Trophoblast cell (in vitro differentiated cells and primary cell): ENCODE results near the gene STAC3.
A peak's percentile ranks its signal among the peaks of the same experiment; 100 is the strongest.

Experiments
- DNase-seq, 2 donors: peaks; one replicate each; pipeline ENCODE4 v3.0.0-alpha.2; 2016
- H2AFZ ChIP-seq: 2 replicates; pipeline ENCODE4 v1.6.1; 2013; ENCODE audit warnings: low read length, moderate library complexity, mild to moderate bottlenecking; ENCODE audit not compliant: insufficient read depth, poor library complexity
- H2AK5ac ChIP-seq: 2 replicates; pipeline ENCODE4 v1.6.1; 2013; ENCODE audit warnings: mild to moderate bottlenecking, low read length
- H2BK120ac ChIP-seq: 2 replicates; pipeline ENCODE4 v1.6.1; 2013; ENCODE audit warnings: low read length, mild to moderate bottlenecking, moderate library complexity; ENCODE audit not compliant: insufficient read depth, poor library complexity
- H2BK12ac ChIP-seq: 2 replicates; pipeline ENCODE4 v1.6.1; 2013; ENCODE audit warnings: mild to moderate bottlenecking, low read length, moderate library complexity
- H2BK5ac ChIP-seq: 2 replicates; pipeline ENCODE4 v1.6.1; 2013; ENCODE audit warnings: low read length, low read depth, moderate library complexity, mild to moderate bottlenecking; ENCODE audit not compliant: poor library complexity
- H3K14ac ChIP-seq: 2 replicates; pipeline ENCODE4 v1.6.1; 2013; ENCODE audit warnings: mild to moderate bottlenecking, low read length
- H3K18ac ChIP-seq: 2 replicates; pipeline ENCODE4 v1.6.1; 2013; ENCODE audit warnings: mild to moderate bottlenecking, low read length
- H3K23ac ChIP-seq: 2 replicates; pipeline ENCODE4 v1.6.1; 2013; ENCODE audit warnings: low read length
- H3K27ac ChIP-seq: 2 replicates; pipeline ENCODE4 v1.5.1; 2013; ENCODE audit warnings: low read depth, mild to moderate bottlenecking, inconsistent platforms, low read length, moderate library complexity
- H3K27me3 ChIP-seq: 2 replicates; pipeline ENCODE4 v1.6.1; 2013; ENCODE audit warnings: inconsistent platforms, mild to moderate bottlenecking, low read length, moderate library complexity; ENCODE audit not compliant: insufficient read depth
- H3K36me3 ChIP-seq, 2 experiments: 1 replicate in 1 of 2; 2 replicates in 1 of 2; pipeline ENCODE4 v1.6.1; 2013; ENCODE audit warnings: low read length in 2 of 2, mild to moderate bottlenecking in 2 of 2, moderate library complexity in 1 of 2; ENCODE audit not compliant: insufficient read depth in 2 of 2, control insufficient read depth in 1 of 2
- H3K4ac ChIP-seq: 2 replicates; pipeline ENCODE4 v1.6.1; 2013; ENCODE audit warnings: low read depth, mild to moderate bottlenecking, low read length, moderate library complexity
- H3K4me1 ChIP-seq, 2 experiments: 1 replicate in 1 of 2; 2 replicates in 1 of 2; pipeline ENCODE4 v1.6.1; 2013; ENCODE audit warnings: low read length in 2 of 2, mild to moderate bottlenecking in 2 of 2, moderate library complexity in 1 of 2; ENCODE audit not compliant: insufficient read depth in 2 of 2, control insufficient read depth in 1 of 2
- H3K4me2 ChIP-seq: 2 replicates; pipeline ENCODE4 v1.6.1; 2013; ENCODE audit warnings: inconsistent platforms, mild to moderate bottlenecking, low read length, moderate library complexity
- H3K4me3 ChIP-seq: 2 replicates; pipeline ENCODE4 v1.5.1; 2013; ENCODE audit warnings: mild to moderate bottlenecking, low read depth, low read length, inconsistent platforms
- H3K79me1 ChIP-seq: one replicate; pipeline ENCODE4 v1.6.1; 2013; ENCODE audit warnings: low read length
- H3K79me2 ChIP-seq: 2 replicates; pipeline ENCODE4 v1.6.1; 2013; ENCODE audit warnings: low read length, mild to moderate bottlenecking; ENCODE audit not compliant: control insufficient read depth, insufficient read depth, poor library complexity
- H3K9ac ChIP-seq: 2 replicates; pipeline ENCODE4 v1.6.1; 2013; ENCODE audit warnings: mild to moderate bottlenecking, low read length
- H3K9me3 ChIP-seq: 2 replicates; pipeline ENCODE4 v1.6.1; 2013; ENCODE audit warnings: low read depth, mild to moderate bottlenecking, control low read depth, inconsistent platforms, low read length; ENCODE audit not compliant: insufficient read depth
- H4K12ac ChIP-seq: 2 replicates; pipeline ENCODE4 v1.6.1; 2013; ENCODE audit warnings: low read depth, mild to moderate bottlenecking, low read length, moderate library complexity
- H4K8ac ChIP-seq: 2 replicates; pipeline ENCODE4 v1.6.1; 2013; ENCODE audit warnings: low read depth, mild to moderate bottlenecking, low read length, moderate library complexity
- H4K91ac ChIP-seq: one replicate; pipeline ENCODE4 v1.6.1; 2013; ENCODE audit warnings: low read depth, mild to moderate bottlenecking, low read length, moderate library complexity
- whole genome bisulfite sequencing: extraction: QIAGEN DNeasy Blood & Tissue Kit; methylation state at CpG from one replicate; pipeline ENCODE4 v1.1.7; 2013; ENCODE audit warnings: missing lambda C conversion rate; ENCODE audit not compliant: insufficient read length, insufficient coverage; ENCODE audit errors: extremely low coverage; 5-methylcytosine and 5-hydroxymethylcytosine counted together

STAC3 gene

DNA sequence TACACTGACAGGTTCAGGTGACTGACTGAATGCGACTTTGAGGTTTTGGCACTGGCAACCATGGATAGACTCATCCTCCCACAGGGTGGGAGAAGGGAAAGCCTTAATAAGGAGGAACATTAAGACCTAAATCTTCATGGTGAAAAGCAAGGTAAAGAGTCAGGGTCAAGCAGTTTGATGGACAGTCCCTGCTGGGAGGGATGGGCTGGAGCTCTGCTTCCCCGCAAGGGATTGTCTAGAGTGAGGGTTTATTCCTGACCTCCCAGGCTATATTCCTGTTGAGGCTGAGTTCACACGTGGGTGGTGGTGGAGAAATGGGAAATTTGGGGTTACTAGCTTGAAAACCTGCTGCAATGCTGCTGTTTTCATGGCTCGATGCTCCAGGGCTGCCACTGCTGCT is 9.4 kb upstream of the STAC3 start:
- H3K79me1 ChIP-seq, result no peaks in the 10 kb centered on the region
- no peak overlapping the region for H3K27ac ChIP-seq
- H2BK120ac ChIP-seq, result no peak overlapping the region
- H4K8ac ChIP-seq, result no peak overlapping the region
- H4K12ac ChIP-seq, result no peak overlapping the region
- no peak overlapping the region for H3K4me2 ChIP-seq
- no peaks in the 10 kb centered on the region for H3K79me2 ChIP-seq
- no peak overlapping the region for H3K18ac ChIP-seq
- H2BK5ac ChIP-seq, result no peak overlapping the region
- DNase-seq, result no peak
- H2AK5ac ChIP-seq, result no peak overlapping the region
- H3K36me3 ChIP-seq, result peaks cover 16 to 27% of the 10 kb centered on the region in 2 experiments
- H4K91ac ChIP-seq, result no peak overlapping the region
- H2BK12ac ChIP-seq, result no peak overlapping the region
- H3K4me3 ChIP-seq, result no peak overlapping the region
- no peak overlapping the region for H3K4ac ChIP-seq
- no peak overlapping the region for H3K23ac ChIP-seq
- H3K9ac ChIP-seq, result no peak overlapping the region
- no peaks in the 10 kb centered on the region for H3K27me3 ChIP-seq
- no peak overlapping the region for H2AFZ ChIP-seq
- H3K4me1 ChIP-seq, result no peaks in the 10 kb centered on the region
- no peak overlapping the region for H3K14ac ChIP-seq
- no peaks in the 10 kb centered on the region for H3K9me3 ChIP-seq
- WGBS, result no CpG with 5 or more reads among the region's 4 CpGs

- Histone ChIP-seq H3K9me3 (no peaks in the 10 kb centered on the region), H3K27ac (no peak overlapping the region), H2BK120ac (no peak overlapping the region), H3K4me2 (no peak overlapping the region), H3K4me3 (no peak overlapping the region), H3K4me1 (no peaks in the 10 kb centered on the region), H3K36me3 (peaks cover 19 to 29% of the 10 kb centered on the region in 2 experiments), H3K27me3 (no peaks in the 10 kb centered on the region), H4K8ac (no peak overlapping the region), H3K4ac (no peak overlapping the region), H4K91ac (no peak overlapping the region), H2AK5ac (no peak overlapping the region), H3K23ac (no peak overlapping the region), H3K9ac (no peak overlapping the region), H2AFZ (no peak overlapping the region), H3K18ac (no peak overlapping the region), H2BK12ac (no peak overlapping the region), H2BK5ac (no peak overlapping the region), H3K79me1 (no peaks in the 10 kb centered on the region), H3K79me2 (no peaks in the 10 kb centered on the region), H4K12ac (no peak overlapping the region), H3K14ac (no peak overlapping the region)
- no CpG with 5 or more reads among the region's 6 CpGs for whole genome bisulfite sequencing
- no peak for DNase-seq
Measured at GRCh38 chr12:57258977-57259970, 8.3 kb upstream of the STAC3 start.

DNA sequence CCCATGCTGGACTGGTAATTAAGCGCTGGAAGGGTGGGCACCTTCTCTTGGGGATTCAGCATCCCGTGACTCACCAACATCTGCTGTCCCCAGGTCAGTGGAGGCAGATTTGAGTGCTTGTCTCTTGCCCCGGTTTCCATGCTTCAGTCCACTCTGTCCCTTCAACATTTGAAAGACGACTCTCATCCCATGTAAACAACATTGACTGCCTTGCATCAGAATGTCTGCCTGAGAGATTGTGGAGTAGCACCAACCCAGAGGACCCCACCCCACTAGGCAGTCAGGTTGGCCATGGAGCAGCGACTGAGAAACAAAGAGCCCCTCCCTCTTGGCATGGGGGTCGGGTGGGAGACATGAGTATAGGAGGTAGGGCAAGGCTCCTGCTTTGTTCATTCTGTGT is 4.9 kb upstream of the STAC3 start:
- no peak overlapping the region for H2AK5ac ChIP-seq
- H2BK12ac ChIP-seq, result no peak overlapping the region
- H3K27me3 ChIP-seq, result no peaks in the 10 kb centered on the region
- no peak overlapping the region for H4K91ac ChIP-seq
- H3K36me3 ChIP-seq, result peaks cover 19 to 29% of the 10 kb centered on the region in 2 experiments
- no CpG with 5 or more reads among the region's 6 CpGs for WGBS
- H3K4me2 ChIP-seq, result no peak overlapping the region
- no peak overlapping the region for H3K27ac ChIP-seq
- H3K23ac ChIP-seq, result no peak overlapping the region
- H2BK5ac ChIP-seq, result no peak overlapping the region
- no peaks in the 10 kb centered on the region for H3K9me3 ChIP-seq
- DNase-seq, result no peak
- no peak overlapping the region for H2BK120ac ChIP-seq
- H2AFZ ChIP-seq, result no peak overlapping the region
- H3K79me1 ChIP-seq, result no peaks in the 10 kb centered on the region
- no peak overlapping the region for H3K14ac ChIP-seq
- H3K18ac ChIP-seq, result no peak overlapping the region
- H3K79me2 ChIP-seq, result no peaks in the 10 kb centered on the region
- no peak overlapping the region for H3K4ac ChIP-seq
- no peak overlapping the region for H3K9ac ChIP-seq
- no peaks in the 10 kb centered on the region for H3K4me1 ChIP-seq
- no peak overlapping the region for H4K8ac ChIP-seq
- no peak overlapping the region for H4K12ac ChIP-seq
- H3K4me3 ChIP-seq, result no peak overlapping the region

GRCh38 chr12:57254506-57255280 is 3.7 kb upstream of the STAC3 start:
- no peaks in the 10 kb centered on the region for H3K27me3 ChIP-seq
- H2BK12ac ChIP-seq, result no peak overlapping the region
- peak; percentile 44 to 67 for DNase-seq
- H2BK120ac ChIP-seq, result no peak overlapping the region
- H3K14ac ChIP-seq, result no peak overlapping the region
- H3K9me3 ChIP-seq, result no peaks in the 10 kb centered on the region
- WGBS, result no CpG with 5 or more reads among the region's 14 CpGs
- no peak overlapping the region for H2AK5ac ChIP-seq
- H4K12ac ChIP-seq, result no peak overlapping the region
- H3K79me1 ChIP-seq, result no peaks in the 10 kb centered on the region
- peaks cover 19 to 24% of the 10 kb centered on the region in 2 experiments for H3K36me3 ChIP-seq
- H3K9ac ChIP-seq, result no peak overlapping the region
- no peak overlapping the region for H4K91ac ChIP-seq
- H2AFZ ChIP-seq, result no peak overlapping the region
- H3K4me1 ChIP-seq, result no peaks in the 10 kb centered on the region
- no peak overlapping the region for H2BK5ac ChIP-seq
- H3K4ac ChIP-seq, result no peak overlapping the region
- no peak overlapping the region for H3K23ac ChIP-seq
- no peak overlapping the region for H3K4me3 ChIP-seq
- no peak overlapping the region for H3K18ac ChIP-seq
- H3K27ac ChIP-seq, result no peak overlapping the region
- no peak overlapping the region for H3K4me2 ChIP-seq
- no peak overlapping the region for H4K8ac ChIP-seq
- no peaks in the 10 kb centered on the region for H3K79me2 ChIP-seq
